DND-41 (cell line): ENCODE measurements around the gene ITGB2.

Source experiments
- ATAC-seq: fragments of 200-7000 bp; cut with Tn5 transposase; 3 replicates; pipeline ENCODE4 v1.9.1; 2021; ENCODE audit warnings: low read depth; ENCODE audit not compliant: insufficient read depth
- DNase-seq: peaks from one replicate; pipeline ENCODE4 v3.0.0-alpha.2; 2020
- H2AFZ ChIP-seq: 2 replicates; pipeline ENCODE4 v1.6.0; 2012; ENCODE audit warnings: low read depth, low read length
- H3K27ac ChIP-seq: 2 replicates; pipeline ENCODE4 v1.5.1; 2012; ENCODE audit warnings: low read length, inconsistent platforms
- H3K27me3 ChIP-seq: fragments of 200-600 bp; sonication (generic); 2 replicates; pipeline ENCODE4 v1.6.0; 2012; ENCODE audit warnings: low read length, mild to moderate bottlenecking, inconsistent platforms; ENCODE audit not compliant: insufficient read depth, poor library complexity
- H3K36me3 ChIP-seq: 2 replicates; pipeline ENCODE4 v1.5.1; 2012; ENCODE audit warnings: low read length, inconsistent platforms; ENCODE audit not compliant: insufficient read depth
- H3K4me1 ChIP-seq: 2 replicates; pipeline ENCODE4 v1.5.1; 2012; ENCODE audit warnings: mild to moderate bottlenecking, low read length; ENCODE audit not compliant: insufficient read depth
- H3K4me2 ChIP-seq: 2 replicates; pipeline ENCODE4 v1.6.0; 2012; ENCODE audit warnings: mild to moderate bottlenecking, moderate library complexity, low read length, inconsistent platforms; ENCODE audit not compliant: insufficient read depth
- H3K4me3 ChIP-seq, 2 experiments: fragments of 200-600 bp in 1 of 2; shearing (Covaris generic) in 1 of 2; 2 replicates each; pipeline ENCODE4 v1.5.1; 2012 to 2016; ENCODE audit warnings: inconsistent platforms in 2 of 2, low read length in 2 of 2, mild to moderate bottlenecking in 2 of 2, low read depth in 1 of 2, moderate library complexity in 1 of 2
- H3K79me2 ChIP-seq: 2 replicates; pipeline ENCODE4 v1.6.0; 2012; ENCODE audit warnings: low read length, inconsistent platforms; ENCODE audit not compliant: insufficient read depth
- H3K9ac ChIP-seq: 2 replicates; pipeline ENCODE4 v1.6.0; 2012; ENCODE audit warnings: low read depth, mild to moderate bottlenecking, inconsistent platforms, low read length, moderate library complexity
- H3K9me3 ChIP-seq: 2 replicates; pipeline ENCODE4 v1.5.1; 2012; ENCODE audit warnings: low read length, moderate library complexity, mild to moderate bottlenecking, inconsistent platforms; ENCODE audit not compliant: insufficient read depth, severe bottlenecking
- H4K20me1 ChIP-seq: 2 replicates; pipeline ENCODE4 v1.6.0; 2012; ENCODE audit warnings: low read length; ENCODE audit not compliant: insufficient read depth
- CTCF ChIP-seq: IDR thresholded peaks from 2 replicates; pipeline ENCODE4 v1.5.1; 2012; ENCODE audit warnings: borderline replicate concordance, low read length, moderate library complexity, mild to moderate bottlenecking; ENCODE audit not compliant: poor library complexity, severe bottlenecking; ENCODE audit errors: extremely low read depth
- EZH2 ChIP-seq: IDR thresholded peaks from 3 replicates; pipeline ENCODE4 v1.6.1; 2012; ENCODE audit warnings: borderline replicate concordance, low read depth, mild to moderate bottlenecking, moderate library complexity, low read length, inconsistent platforms; ENCODE audit not compliant: severe bottlenecking

The ITGB2 gene

GRCh38 chr21:44950351-44950750 is 29.7 kb upstream of the ITGB2 start:
- H3K9ac ChIP-seq: no peak overlapping the region
- H3K27ac ChIP-seq: no peak overlapping the region
- peaks cover 86% of the 10 kb centered on the region for H3K36me3 ChIP-seq
- H3K4me3 ChIP-seq: no peak overlapping the region
- ATAC-seq (no peak), DNase-seq (no peak)
- no peak overlapping the region for H3K4me2 ChIP-seq
- peaks cover 94% of the 10 kb centered on the region for H3K79me2 ChIP-seq
- H3K4me1 ChIP-seq: no peaks in the 10 kb centered on the region
- H3K27me3 ChIP-seq: no peaks in the 10 kb centered on the region
- H2AFZ ChIP-seq: no peak overlapping the region
- no peaks in the 10 kb centered on the region for H3K9me3 ChIP-seq
- no peak for TF ChIP-seq CTCF
- TF ChIP-seq EZH2: no peak
- H4K20me1 ChIP-seq: peaks cover 88% of the 10 kb centered on the region

- no peak overlapping the region for H3K4me2 ChIP-seq
- no peak overlapping the region for H2AFZ ChIP-seq
- no peaks in the 10 kb centered on the region for H3K9me3 ChIP-seq
- peaks cover 86% of the 10 kb centered on the region for H3K36me3 ChIP-seq
- H3K9ac ChIP-seq: no peak overlapping the region
- H3K4me3 ChIP-seq: no peak overlapping the region
- H3K4me1 ChIP-seq: no peaks in the 10 kb centered on the region
- ATAC-seq (peak; percentile 85), DNase-seq (peak; percentile 71)
- no peaks in the 10 kb centered on the region for H3K27me3 ChIP-seq
- TF ChIP-seq EZH2 (no peak), CTCF (peak; percentile 92)
- H3K27ac ChIP-seq: no peak overlapping the region
- H3K79me2 ChIP-seq: peaks cover 94% of the 10 kb centered on the region
- peaks cover 89% of the 10 kb centered on the region for H4K20me1 ChIP-seq
Observed at GRCh38 chr21:44949779-44950198, 29.1 kb upstream of the ITGB2 start.

- peaks cover 94% of the 10 kb centered on the region for H3K79me2 ChIP-seq
Observed at GRCh38 chr21:44949161-44949778, 28.6 kb upstream of the ITGB2 start.

More at GRCh38 chr21:44949161-44949778, 28.6 kb upstream of the ITGB2 start:
- Histone ChIP-seq H3K4me2 (no peak overlapping the region), H3K36me3 (peaks cover 86% of the 10 kb centered on the region), H3K4me3 (no peak overlapping the region), H3K27me3 (no peaks in the 10 kb centered on the region), H3K4me1 (no peaks in the 10 kb centered on the region), H3K9me3 (no peaks in the 10 kb centered on the region), H3K27ac (no peak overlapping the region), H3K9ac (no peak overlapping the region), H2AFZ (no peak overlapping the region), H4K20me1 (peaks cover 84% of the 10 kb centered on the region)
- ATAC-seq (peak; percentile 16; the same call in 1 of the 3 replicates), DNase-seq (no peak)
- no peak for TF ChIP-seq EZH2
- TF ChIP-seq CTCF: no peak
